ENCODE measurements around the gene MVD.
A peak's percentile ranks its signal among the peaks of the same experiment; 100 is the strongest.

MVD gene

DNA sequence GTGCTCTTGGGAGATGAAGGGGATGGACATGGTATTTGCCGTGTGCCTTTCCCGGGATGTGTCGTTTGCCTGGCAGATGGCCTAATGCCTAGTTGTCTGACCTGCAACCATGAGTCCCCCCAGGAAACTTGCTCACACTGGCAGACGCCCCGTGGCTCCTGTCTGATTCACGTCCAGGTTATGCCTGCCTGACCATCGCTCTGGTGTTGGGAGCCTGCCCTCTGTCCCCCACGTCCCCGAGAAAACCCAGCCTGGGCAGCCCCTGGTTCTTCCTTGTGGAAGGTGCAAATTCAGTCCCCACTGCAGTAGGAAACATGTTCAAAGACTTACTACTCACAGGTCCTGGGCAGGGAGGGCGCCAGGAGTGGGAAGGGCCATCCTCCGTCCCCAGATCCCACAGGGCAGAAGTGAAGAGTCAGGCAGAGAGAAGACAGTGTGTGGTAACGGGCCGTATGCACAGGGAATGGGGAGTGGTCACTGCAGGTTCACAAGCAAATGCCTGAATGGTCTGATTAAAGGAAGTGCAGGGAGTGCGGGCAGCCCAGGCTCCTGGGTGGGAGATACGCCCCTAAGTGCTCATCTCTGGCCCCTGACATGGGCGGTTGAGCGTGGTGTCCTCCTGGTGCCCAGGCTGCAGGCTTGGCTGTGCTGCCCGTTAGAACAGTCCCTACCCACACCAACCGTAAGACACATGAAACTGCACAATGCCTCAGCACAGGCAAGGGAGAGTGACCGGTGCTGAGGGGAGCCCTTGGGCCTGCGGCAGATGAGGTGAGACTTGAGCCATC lies 27.6 kb upstream of the MVD start:
- TF ChIP-seq, protein P1, sequence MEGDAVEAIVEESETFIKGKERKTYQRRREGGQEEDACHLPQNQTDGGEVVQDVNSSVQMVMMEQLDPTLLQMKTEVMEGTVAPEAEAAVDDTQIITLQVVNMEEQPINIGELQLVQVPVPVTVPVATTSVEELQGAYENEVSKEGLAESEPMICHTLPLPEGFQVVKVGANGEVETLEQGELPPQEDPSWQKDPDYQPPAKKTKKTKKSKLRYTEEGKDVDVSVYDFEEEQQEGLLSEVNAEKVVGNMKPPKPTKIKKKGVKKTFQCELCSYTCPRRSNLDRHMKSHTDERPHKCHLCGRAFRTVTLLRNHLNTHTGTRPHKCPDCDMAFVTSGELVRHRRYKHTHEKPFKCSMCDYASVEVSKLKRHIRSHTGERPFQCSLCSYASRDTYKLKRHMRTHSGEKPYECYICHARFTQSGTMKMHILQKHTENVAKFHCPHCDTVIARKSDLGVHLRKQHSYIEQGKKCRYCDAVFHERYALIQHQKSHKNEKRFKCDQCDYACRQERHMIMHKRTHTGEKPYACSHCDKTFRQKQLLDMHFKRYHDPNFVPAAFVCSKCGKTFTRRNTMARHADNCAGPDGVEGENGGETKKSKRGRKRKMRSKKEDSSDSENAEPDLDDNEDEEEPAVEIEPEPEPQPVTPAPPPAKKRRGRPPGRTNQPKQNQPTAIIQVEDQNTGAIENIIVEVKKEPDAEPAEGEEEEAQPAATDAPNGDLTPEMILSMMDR (IDR thresholded peaks at IDR 0.05; ENCODE audit: extremely low read depth, missing control alignments) = no peak
- no peak for DNase-seq (ENCODE audit: low spot score)

DNA sequence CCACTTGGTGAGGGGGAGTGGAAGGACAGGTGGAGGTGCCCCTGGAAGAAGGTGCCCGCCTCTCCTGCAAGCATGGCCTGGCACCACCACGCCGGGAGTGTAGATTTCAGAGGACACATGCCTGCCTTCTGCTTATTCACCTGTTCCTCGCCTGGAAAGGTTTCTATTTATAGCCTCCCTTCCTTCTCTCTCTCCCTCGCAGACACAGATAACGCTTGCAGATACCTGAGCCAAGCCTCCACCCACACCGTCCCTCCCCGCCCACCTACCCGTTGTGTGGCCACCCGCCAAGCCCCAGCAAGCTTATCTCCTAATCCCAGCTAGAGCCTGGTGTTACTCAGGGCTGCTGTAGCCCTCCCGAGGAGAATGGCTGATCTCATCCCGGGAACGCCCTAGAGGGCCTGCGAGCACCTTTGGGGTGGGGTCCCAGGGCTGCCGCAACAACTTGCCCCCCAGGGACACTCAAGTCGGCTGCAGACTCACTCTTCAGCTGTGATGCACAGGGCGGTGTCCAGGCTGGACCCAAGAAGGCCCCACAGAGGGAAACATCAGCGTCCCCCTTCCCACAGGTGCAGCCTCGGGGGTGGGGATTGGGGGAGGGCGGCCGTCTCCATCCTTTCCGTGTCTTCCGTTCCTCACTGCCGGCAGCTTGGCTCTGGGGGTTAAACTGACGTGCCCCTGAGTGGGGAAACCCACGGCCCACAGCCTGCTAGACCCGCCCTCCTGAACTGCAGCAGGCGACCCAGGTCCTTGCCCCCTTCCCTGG lies 25.3 kb upstream of the MVD start:
- TF ChIP-seq, protein P1 (IDR thresholded peaks at IDR 0.05; ENCODE audit: extremely low read depth, missing control alignments) = no peak
- DNase-seq (ENCODE audit: low spot score) = no peak

- TF ChIP-seq, protein P1 (IDR thresholded peaks at IDR 0.05; ENCODE audit: extremely low read depth, missing control alignments) = no peak
- no peak for DNase-seq (ENCODE audit: low spot score)
Observed at GRCh38 chr16:88687676-88688012, 24.8 kb upstream of the MVD start.

- TF ChIP-seq, protein P1 (IDR thresholded peaks at IDR 0.05; ENCODE audit: extremely low read depth, missing control alignments) = no peak
- no peak for DNase-seq (ENCODE audit: low spot score)
Observed at GRCh38 chr16:88687254-88687576, 24.3 kb upstream of the MVD start.

DNA sequence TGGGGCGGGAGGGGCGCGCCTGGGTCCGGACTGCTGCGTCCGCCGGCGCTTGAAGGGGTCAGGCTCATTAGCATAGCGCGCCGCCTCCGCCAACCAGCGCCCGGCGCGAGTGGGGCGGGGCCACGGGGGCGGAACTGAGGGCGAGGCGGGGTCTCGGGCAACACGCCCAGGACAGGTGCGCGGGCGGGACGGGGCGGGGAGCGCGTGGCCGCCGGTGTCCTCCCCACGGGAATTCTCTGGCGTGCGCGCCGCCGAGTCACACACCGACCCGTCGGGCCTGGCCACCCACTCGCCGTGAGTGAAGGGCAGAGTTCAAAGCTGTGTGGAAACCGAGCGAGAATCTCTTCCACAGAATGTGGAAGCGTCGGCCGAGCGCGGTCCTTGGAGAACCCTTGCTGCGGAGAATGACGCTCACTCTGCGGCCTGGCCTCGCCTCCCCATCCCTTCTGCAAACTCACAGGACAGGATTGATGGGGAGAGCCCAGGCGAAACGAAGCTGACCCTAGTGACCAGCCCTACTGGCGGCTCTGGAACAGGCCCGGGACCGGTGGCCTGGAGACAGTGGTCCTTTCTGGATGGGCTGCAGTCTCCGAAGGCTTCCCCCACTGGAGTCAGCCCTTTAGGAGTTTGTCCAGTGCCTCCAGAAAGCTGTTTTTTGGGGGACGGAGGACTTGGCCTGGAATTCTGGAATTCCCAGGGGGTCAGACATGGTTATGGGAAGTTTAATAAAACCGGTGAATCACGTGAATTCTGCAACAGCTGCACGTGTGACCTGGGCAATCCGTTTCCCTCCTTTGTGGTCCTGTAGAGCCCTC lies 23.8 kb upstream of the MVD start, which contains the start of gene SNAI3:
Gene SNAI3 (minus strand): TSS at position 69 of the 815 bp plus-strand sequence. CDS start 101 bp downstream, outside the sequence.
- peak; percentile 98 for DNase-seq (ENCODE audit: low spot score)
- TF ChIP-seq, protein P1 (IDR thresholded peaks at IDR 0.05; ENCODE audit: extremely low read depth, missing control alignments) = no peak

DNA sequence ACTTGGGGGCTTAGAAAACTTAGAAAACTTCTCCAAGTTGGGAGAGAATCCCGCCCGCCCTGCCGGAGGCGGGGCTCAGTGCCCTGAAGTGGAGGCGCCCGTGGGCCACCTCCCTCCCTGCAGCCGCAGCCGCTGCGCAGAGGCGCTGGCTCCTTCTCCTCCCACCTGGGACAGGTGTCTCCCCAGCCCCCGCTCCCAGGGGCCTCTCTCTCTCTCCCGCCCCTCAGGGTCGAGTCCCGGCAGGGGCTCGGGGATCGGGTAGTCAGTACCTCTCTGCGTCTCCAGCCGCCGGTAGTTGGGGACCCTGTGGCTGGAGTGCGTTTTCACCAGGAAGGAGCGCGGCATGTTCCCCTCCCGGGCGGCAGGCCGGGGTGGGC lies 23.2 kb upstream of the MVD start:
- no peak for DNase-seq (ENCODE audit: low spot score)
- TF ChIP-seq, protein P1 (IDR thresholded peaks at IDR 0.05; ENCODE audit: extremely low read depth, missing control alignments) = no peak
